GM18868 (cell line): Measurements from ENCODE around the gene SCP2.
"Not testable (repeated sequence)": the region's sequence is repeated elsewhere in the genome, so short reads cannot be mapped to it uniquely, and the experiment has no call there.

Source experiments
- ATAC-seq: cut with Tn5 transposase; IDR thresholded peaks from one replicate; pipeline ENCODE4 v1.9.1; 2021; ENCODE audit warnings: mild to moderate bottlenecking, moderate library complexity; ENCODE audit not compliant: unreplicated experiment

SCP2 gene

GRCh38 chr1:52916241-52916975 is 10.7 kb upstream of the SCP2 start:
- ATAC-seq = no peak

DNA sequence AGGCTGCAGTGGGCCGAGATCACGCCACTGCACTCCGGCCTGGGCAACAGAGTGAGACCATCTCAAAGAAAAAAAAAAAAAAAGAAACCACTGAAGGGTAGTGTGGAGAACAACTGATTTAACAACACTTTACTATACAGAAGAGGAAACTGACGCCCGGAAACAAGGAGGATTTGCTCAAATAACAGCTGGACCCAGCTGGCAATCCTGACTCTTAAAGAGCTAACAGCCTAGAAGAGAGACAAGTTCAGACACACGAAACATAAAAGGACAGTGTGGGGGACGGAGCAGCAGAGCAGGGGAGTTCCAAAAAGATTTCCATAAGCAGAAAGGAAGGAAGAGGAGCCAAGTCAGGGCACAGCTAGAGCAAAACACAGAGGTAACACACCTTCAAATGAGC is 9.9 kb upstream of the SCP2 start:
- ATAC-seq = no peak

- ATAC-seq = no peak
These were observed 9.5 kb upstream of the SCP2 start for GRCh38 chr1:52917581-52917980.

- no peak for ATAC-seq
These were observed 8.9 kb upstream of the SCP2 start for GRCh38 chr1:52918201-52918600.

GRCh38 chr1:52919051-52919722 is 7.9 kb upstream of the SCP2 start:
- no peak for ATAC-seq

GRCh38 chr1:52919723-52920483 is 7.2 kb upstream of the SCP2 start:
- ATAC-seq = no peak

- ATAC-seq = no peak
These were observed 6.2 kb upstream of the SCP2 start for GRCh38 chr1:52920791-52921291.

DNA sequence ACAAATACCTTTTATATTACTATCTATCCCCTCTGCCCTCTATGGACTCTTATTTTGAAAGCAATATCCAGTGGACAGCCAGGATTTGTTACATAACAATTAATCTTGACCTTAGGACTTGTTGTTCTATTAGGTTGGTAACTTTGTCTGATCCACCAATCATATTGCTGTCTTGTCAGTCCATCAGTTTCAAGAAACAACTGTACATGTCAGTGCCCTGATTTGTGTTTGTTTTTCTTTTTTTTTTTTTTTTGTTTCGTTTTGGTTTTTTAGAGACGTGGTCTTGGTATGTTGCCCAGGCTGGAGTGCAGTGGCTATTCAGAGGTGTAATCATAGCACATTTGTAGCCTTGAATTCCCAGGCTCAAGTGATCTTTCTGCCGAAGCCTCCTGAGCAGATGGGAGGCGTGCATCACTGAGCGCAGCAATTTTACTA is 1.5 kb upstream of the SCP2 start:
- ATAC-seq = no peak

DNA sequence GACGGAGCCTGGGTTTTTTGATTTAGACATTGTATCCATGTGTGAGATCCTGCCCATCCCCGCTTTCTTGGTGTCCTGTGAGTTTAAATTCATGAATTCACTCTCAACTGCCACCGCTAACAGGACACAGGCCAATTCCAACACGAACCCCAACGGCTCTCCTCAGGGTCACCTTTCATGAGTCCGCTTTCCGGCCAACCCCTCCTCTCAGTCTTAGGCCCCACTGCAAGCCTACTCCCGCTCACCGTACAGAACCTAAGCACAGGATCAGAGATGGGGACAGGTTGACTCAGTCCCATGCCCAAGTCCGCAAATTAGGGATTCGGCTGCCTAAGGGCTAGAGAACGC is 238 bp upstream of the SCP2 start:
- ATAC-seq = peak; percentile 24

DNA sequence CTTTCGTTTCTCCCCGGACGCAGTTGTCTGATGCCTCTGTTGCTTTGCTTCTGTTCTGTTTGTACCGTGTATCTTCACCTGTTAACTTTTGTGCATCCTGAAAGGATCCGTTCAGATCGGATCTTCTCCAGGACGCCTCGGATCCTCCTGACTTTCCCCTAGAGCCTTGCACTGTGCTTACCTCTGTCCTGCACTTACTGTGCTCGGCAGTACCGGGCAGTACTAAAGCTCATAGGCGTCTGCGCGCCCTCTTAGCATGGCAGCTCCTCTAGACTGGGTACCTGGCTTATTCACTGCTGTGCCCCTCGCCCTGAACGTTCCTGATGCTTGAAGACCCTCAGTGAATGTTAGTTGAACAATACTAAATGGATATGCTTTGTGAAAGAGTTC is 934 bp downstream of the SCP2 start:
- no peak for ATAC-seq

- no peak for ATAC-seq
These were observed 1.9 kb downstream of the SCP2 start for GRCh38 chr1:52929019-52929418.

DNA sequence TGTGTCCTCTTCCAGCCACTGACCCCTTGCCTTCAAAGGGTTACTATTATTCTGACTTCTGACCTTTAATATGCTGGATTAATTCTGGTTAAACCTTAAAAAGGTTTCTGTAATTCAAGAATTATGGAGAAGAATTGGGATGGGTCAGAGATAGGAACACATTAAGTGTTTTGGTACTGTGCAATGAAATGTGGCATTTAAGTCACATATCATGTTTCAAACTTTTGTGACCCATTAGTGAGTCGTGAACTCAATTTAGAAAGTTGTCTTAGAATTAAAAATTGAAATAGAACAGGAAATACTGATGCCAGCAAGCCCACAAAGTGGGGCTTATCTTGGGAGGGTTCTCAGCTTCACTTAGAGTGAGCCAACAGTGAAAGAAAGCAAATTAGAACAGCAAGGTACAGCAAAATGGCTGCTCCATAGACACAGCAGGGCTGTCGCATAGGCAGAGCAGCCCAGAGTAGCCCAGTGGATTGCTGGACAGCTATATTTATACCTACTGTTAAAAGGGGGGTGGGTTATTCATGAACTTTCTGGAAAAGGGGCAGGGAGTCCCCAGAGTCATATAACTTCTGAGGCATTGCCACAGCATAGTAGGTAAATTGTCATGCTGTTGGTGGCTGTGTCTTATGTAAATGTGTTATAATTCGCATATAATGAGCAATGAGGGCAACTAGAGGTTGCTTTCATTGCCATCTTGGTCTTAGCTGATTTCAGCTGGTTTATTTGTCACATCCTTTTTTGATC is 10.5 kb downstream of the SCP2 start:
- no peak for ATAC-seq

GRCh38 chr1:52938183-52938451 is 11.0 kb downstream of the SCP2 start:
- ATAC-seq = no peak

GRCh38 chr1:52943876-52944416 is 16.9 kb downstream of the SCP2 start:
- no peak for ATAC-seq

GRCh38 chr1:52944566-52944965 is 17.5 kb downstream of the SCP2 start:
- no peak for ATAC-seq

GRCh38 chr1:52947490-52947889 is 20.4 kb downstream of the SCP2 start:
- ATAC-seq = no peak

DNA sequence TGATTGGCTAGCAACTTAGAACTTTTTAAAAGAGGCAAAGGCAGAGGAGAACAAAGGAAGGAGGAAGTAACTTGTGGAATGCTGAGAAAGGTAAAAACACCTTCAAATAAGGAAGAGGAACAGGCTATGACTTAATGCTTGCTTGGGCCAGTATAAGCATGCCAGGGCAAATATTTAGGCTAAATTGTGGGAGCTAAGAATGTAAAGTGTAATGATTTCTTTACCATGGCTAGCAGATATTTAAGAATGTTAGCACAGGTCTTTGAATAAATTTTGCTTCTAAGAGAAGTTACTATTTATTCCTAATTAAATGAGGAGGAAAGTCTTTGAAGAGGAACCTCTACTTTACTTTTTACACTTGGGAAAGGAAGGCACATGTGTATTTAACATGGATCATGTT is 22.5 kb downstream of the SCP2 start:
- ATAC-seq = not testable (repeated sequence)

DNA sequence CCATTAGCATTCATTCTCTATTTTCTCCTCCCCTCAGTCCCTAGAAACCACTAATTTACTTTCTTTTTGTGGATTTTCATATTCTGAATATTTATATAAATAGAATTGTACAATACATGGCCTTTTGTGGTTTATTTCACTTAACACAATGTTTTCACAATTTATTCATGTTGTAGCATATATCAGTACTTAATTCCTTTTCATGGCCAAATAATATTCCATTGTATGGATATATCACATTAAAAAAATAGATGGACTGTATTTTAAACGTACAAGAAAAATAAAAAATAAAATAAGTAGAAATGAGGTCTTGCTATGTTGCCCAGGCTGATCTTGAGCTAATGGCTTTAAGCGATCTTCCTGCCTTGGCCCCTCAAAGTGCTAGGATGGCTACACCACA is 25.0 kb downstream of the SCP2 start:
- no peak for ATAC-seq

DNA sequence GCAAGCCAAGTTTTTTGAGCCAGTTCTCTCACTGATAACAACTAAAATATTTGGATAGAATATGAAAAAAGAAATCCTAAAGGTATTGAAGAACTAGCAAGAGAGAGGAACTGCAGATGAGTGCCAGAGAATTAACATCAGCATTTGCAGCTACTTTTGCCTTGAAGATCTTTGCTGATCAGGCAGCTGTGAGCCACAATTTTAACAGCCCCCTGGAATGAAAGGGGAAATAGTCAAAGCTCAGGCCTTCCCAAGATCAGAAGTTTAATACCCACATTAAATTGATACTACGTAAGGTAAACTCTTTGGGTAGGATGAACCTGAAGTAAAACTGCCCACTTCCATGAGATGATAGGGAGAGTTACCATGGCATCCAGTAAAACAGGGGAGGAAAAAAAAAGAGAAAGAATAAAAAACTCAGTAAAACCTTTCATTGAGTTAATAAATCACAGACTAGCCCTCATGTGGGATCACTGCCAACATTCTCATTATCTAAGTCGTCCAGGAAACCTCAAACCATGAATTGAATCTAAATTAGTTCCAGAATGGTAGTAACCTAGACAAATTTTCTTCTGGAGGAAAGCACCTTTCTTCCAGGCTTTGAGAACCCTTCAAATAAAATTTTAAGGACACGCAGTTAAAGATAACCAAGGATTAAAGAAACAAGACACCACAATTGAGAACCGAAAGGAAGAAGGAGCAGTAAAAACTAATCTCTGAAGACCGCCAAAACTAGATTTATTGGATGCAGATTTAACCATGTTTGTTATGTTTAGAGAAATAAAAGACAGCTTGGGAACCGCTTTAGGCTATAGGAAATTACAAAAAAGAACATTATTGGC is 28.3 kb downstream of the SCP2 start:
- ATAC-seq = no peak

DNA sequence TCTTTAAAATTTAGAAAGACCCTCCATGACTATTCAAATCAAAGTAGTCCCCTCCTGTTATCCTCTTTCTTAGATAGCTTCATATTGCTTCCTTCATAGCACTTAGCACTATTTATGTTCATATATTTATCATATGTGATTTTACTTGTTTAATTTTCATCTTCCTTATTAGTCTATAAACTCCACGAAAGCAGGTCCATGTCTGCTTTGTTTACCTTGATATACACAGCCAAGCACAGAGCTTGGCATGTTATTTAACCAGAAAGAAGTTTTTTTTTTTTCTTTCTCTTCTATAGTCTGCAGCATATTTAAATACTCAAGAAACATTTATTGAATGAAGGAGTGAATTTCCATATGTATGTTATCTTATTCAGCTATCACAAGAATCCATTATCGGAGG is 36.0 kb downstream of the SCP2 start:
- ATAC-seq = no peak
